ENCODE results near the gene TRMT2A.

GRCh38 chr22:20093418-20094196 lies 23.4 kb downstream of the TRMT2A start:
- TF ChIP-seq CTCF (IDR thresholded peaks at IDR 0.05; ENCODE audit: insufficient read depth, low read length, poor library complexity, severe bottlenecking) (no peak), EZH2phosphoT487 (conservative IDR thresholded peaks at IDR 0.05; ENCODE audit: low read length) (no peak)

Measured in SU-DHL-6 (cell line).